Thymus (tissue), 14 donors: ENCODE data around the gene SLC5A2. TPM values are rescaled to one million over a fixed set of nuclear protein-coding genes. Genes with fewer than 3 reads are reported as not detected.
"Not testable (repeated sequence)": the region's sequence is repeated elsewhere in the genome, so short reads cannot be mapped to it uniquely, and the experiment has no call there.

ENCODE experiments used
- DNase-seq, 9 donors: peaks; one replicate each; pipeline ENCODE4 v3.0.0-alpha.2; 2013; ENCODE audit warnings: low spot score in 9 of 9, low read depth in 6 of 9, missing footprints in 1 of 9
- H3K27ac ChIP-seq, 2 donors: one replicate each; pipeline ENCODE4 v1.5.1; 2013; ENCODE audit warnings: control low read depth in 1 of 2, low read depth in 1 of 2, low read length in 1 of 2, mild to moderate bottlenecking in 1 of 2, moderate library complexity in 1 of 2
- H3K27me3 ChIP-seq, 2 donors: one replicate each; pipeline ENCODE4 v1.5.1; 2013; ENCODE audit warnings: low read length in 1 of 2; ENCODE audit not compliant: control insufficient read depth in 2 of 2, insufficient read depth in 1 of 2
- H3K36me3 ChIP-seq, 2 donors: one replicate each; pipeline ENCODE4 v1.5.1; 2013; ENCODE audit warnings: low read length in 1 of 2, mild to moderate bottlenecking in 1 of 2, moderate library complexity in 1 of 2; ENCODE audit not compliant: control insufficient read depth in 2 of 2, insufficient read depth in 2 of 2
- H3K4me1 ChIP-seq, 2 donors: one replicate each; pipeline ENCODE4 v1.5.1; 2013; ENCODE audit warnings: low read length in 2 of 2; ENCODE audit not compliant: control insufficient read depth in 2 of 2, insufficient read depth in 2 of 2
- H3K4me3 ChIP-seq, 2 donors: one replicate each; pipeline ENCODE4 v1.5.1; 2013; ENCODE audit warnings: low read length in 2 of 2, control low read depth in 1 of 2, mild to moderate bottlenecking in 1 of 2
- H3K9me3 ChIP-seq, 2 donors: one replicate each; pipeline ENCODE4 v1.5.1; 2013; ENCODE audit warnings: low read length in 1 of 2, mild to moderate bottlenecking in 1 of 2; ENCODE audit not compliant: control insufficient read depth in 2 of 2, insufficient read depth in 1 of 2
- WGBS: extraction: QIAGEN DNeasy Blood & Tissue Kit; methylation state at CpG from one replicate; pipeline ENCODE4 v1.1.7; 2013; 5-methylcytosine and 5-hydroxymethylcytosine counted together
- long read RNA-seq, 10 donors: transcript quantifications; one replicate each; lab custom pipeline, GENCODE V29; 2026
- polyA plus RNA-seq: library from polyadenylated mRNA; stranded (reverse); fragments of 200-250 nt; gene quantifications from one replicate; pipeline ENCODE4 v1.2.3, GENCODE V29; 2013
- total RNA-seq: library from RNA; stranded (reverse); fragments of 120-200 nt; gene quantifications from one replicate; pipeline ENCODE4 v1.2.4, GENCODE V29; 2013
- donor health status: healthy.

The SLC5A2 gene
- total RNA-seq (0.14 TPM), polyA plus RNA-seq (2.8 TPM)
- long read RNA-seq, donor 1, result 0 reads
- long read RNA-seq, donor 2, result 0 reads
- long read RNA-seq, donor 3, result 0 reads
- long read RNA-seq, donor 4, result 0 reads
- long read RNA-seq, donor 5, partial matches to known transcripts, result 10 of 11 reads
- long read RNA-seq, donor 5, other reads (novel, unspliced or antisense), result 0 of 11 reads
- long read RNA-seq, donor 6, result 0 reads
- long read RNA-seq, donor 7, result 0 reads
- long read RNA-seq, donor 8, partial matches to known transcripts, result 22 of 22 reads
- long read RNA-seq, donor 8, other reads (novel, unspliced or antisense), result 0 of 22 reads
- long read RNA-seq, donor 9, result 0 reads
- long read RNA-seq, donor 10, result 0 reads

DNA sequence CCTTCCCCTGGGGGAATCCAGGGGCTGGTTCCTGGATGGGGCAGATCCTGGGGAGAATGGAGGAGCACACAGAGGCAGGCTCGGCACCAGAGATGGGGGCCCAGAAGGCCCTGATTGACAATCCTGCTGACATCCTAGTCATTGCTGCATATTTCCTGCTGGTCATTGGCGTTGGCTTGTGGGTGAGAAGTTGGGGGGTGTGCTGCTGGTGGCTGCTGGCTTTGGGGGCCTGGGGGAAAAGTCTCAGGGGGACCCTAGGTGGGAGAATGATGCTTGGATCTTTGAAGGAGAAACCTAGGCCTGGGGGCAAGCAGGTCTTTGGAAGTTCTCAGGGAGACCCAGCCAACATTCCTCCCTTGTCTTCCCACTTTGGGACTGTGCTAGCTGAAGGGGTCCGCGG, at the start of gene SLC5A2:
Gene SLC5A2, plus strand, starts transcription at position 43 of the 400 bp plus-strand sequence. Its CDS starts 14 bp downstream, at position 57.
- H3K9me3 ChIP-seq, result no peaks in the 10 kb centered on the region
- no peak for DNase-seq
- peaks cover 10 to 11% of the 10 kb centered on the region in 2 donors for H3K4me1 ChIP-seq
- H3K27ac ChIP-seq, result no peak within 1 kb of the TSS
- no peak within 1 kb of the TSS for H3K4me3 ChIP-seq
- H3K36me3 ChIP-seq, result no peaks in the 10 kb centered on the region
- H3K27me3 ChIP-seq, result peaks cover 4 to 35% of the 10 kb centered on the region in 2 donors
- 96% methylated on average over 4 of the region's 4 CpGs for WGBS

DNA sequence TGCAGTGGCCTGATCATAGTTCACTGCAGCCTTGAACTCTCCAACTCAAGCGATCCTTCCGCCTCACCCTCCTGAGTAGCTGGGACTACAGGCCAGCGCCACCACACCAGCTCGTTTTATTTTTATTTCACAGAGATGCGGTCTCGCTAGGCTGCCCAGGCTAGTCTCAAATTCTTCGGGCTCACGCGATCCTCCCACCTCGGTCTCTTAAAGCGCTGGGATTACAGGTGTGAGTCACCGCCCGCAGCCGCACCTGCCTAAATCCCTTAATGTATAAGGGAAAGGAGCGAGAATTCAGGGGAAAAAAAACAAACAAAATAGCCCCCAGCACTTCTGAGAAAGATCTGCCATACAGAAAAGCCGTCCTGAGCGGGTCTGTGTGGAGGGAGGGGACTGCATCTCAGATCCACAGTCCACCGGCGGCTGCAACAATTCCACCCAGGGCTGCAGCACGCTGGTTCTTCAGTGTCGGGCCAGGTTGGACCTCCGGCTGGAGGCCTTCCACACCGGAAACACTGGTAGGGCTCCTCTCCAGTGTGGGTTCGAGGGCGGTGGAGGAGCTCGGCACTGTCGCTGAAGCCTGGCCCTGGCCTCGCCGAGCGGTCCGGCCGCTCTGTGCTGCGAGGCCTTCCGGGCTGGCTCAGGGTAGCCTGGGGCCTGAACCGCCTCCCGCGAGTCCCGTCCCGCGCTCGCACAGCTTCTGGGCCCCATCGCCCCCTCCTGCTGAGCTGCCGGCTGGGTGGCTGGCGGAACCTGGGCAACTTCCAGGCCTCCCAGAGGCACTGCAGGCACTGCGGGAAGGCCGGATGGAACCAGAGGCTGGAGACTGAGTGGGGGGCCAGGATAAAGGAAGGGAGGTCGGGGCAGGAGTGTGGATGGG, 47.3 kb upstream of the SLC5A2 start:
- Histone ChIP-seq H3K4me1 (no peaks in the 10 kb centered on the region), H3K9me3 (no peaks in the 10 kb centered on the region)
- WGBS, result 98% methylated on average over 47 of the region's 47 CpGs

DNA sequence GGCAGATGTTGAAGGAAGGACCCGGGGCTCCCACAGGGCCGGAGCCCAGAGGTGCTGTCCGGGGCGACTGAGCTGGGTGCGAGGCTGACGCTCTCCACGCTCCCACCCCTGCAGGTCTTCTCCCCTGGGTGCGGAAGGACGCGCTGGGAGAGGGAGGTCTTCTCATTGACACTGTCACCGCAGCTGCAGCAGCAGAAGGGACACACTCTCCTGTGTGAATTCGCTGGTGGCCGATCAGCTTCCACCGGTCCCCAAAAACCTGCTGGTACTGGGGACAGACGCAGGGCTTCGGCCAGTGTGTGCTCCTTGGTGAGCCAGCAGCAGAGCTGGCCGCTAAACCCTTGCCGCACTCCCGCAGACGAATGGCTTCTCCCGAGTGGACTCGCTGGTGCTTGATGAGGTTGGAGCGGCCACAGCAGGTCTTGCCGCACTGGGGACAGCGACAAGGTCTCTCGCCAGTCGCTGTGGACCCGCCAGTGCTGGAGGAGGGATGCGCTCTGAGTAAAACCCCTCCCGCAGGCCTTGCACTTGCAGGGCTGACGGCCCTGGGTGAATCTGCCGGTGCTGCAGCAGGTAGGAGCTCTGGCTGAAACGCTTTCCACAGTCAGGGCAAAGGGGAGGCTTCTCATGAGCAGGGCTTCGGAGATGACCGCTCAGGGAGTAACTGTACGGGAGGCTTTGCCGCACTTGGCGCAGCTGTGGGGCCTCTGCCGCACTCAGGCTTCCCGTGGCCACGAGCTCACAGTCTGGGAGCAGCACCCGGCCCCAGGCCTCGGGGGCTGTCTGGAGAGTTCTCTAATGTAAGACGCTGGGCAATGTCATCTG, 46.5 kb upstream of the SLC5A2 start:
- H3K9me3 ChIP-seq, result no peaks in the 10 kb centered on the region
- no peak overlapping the region for H3K4me3 ChIP-seq
- H3K27ac ChIP-seq, result no peak overlapping the region
- H3K4me1 ChIP-seq, result no peaks in the 10 kb centered on the region
- 97% methylated on average over 44 of the region's 44 CpGs for WGBS
- H3K27me3 ChIP-seq, result peaks cover 0 to 1% of the 10 kb centered on the region in 2 donors
- DNase-seq, result no peak
- no peaks in the 10 kb centered on the region for H3K36me3 ChIP-seq

More for the DNA sequence above, 47.3 kb upstream of the SLC5A2 start:
- Histone ChIP-seq H3K27me3 (no peaks in the 10 kb centered on the region), H3K27ac (no peak overlapping the region), H3K4me3 (no peak overlapping the region), H3K36me3 (no peaks in the 10 kb centered on the region)
- no peak for DNase-seq

- no peaks in the 10 kb centered on the region for H3K9me3 ChIP-seq
- no peak overlapping the region for H3K27ac ChIP-seq
- H3K4me1 ChIP-seq, result no peaks in the 10 kb centered on the region
- no peaks in the 10 kb centered on the region for H3K36me3 ChIP-seq
- no peak overlapping the region for H3K4me3 ChIP-seq
- DNase-seq, result no peak
- peaks cover 3 to 16% of the 10 kb centered on the region in 2 donors for H3K27me3 ChIP-seq
- WGBS, result 96% methylated on average over 2 of the region's 2 CpGs
Observed at GRCh38 chr16:31438414-31438813, 44.5 kb upstream of the SLC5A2 start.

DNA sequence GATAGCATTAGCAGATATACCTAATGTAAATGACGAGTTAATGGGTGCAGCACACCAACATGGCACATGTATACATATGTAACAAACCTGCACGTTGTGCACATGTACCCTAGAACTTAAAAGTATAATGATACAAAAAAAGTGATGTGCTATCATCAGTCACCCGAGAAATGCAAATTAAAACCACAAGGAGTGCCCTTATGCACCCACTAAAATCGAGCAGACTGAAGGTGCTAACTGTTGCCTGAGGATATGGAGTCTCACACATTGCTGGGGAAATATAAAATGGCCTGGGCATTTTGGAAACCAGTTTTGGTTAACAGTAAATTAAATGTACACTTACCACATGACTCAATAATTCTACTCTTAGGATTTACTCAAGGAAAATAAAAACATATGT, 43.9 kb upstream of the SLC5A2 start:
- H3K27ac ChIP-seq, H3K9me3 ChIP-seq, H3K36me3 ChIP-seq, H3K4me3 ChIP-seq, H3K4me1 ChIP-seq, DNase-seq: not testable (repeated sequence)
- H3K27me3 ChIP-seq, result peaks cover 3 to 16% of the 10 kb centered on the region in 2 donors
- WGBS, result 81% methylated on average over 4 of the region's 4 CpGs

DNA sequence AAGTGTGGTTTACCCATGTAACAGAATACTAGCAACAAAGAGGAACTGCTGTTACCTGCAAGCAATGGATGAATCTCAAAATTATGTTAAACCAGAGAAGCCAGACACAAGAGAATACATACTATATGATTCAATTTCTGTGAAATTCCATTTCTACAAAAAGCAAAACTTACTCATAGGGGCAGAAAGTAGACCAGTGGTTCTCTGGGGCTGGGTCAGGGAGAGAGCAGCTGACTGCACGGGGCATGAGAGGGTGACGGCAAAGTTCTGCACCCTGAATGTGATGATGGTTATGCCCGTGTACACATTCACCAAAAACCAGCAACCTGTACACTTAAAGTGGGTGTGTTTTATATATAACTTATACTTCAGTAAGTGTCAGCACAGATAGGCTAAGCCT, 43.4 kb upstream of the SLC5A2 start:
- peaks cover 3 to 16% of the 10 kb centered on the region in 2 donors for H3K27me3 ChIP-seq
- no peaks in the 10 kb centered on the region for H3K36me3 ChIP-seq
- no peaks in the 10 kb centered on the region for H3K4me1 ChIP-seq
- no peak for DNase-seq
- 97% methylated on average over 3 of the region's 3 CpGs for whole genome bisulfite sequencing
- no peak overlapping the region for H3K27ac ChIP-seq
- no peak overlapping the region for H3K4me3 ChIP-seq
- H3K9me3 ChIP-seq, result no peaks in the 10 kb centered on the region

- H3K27ac ChIP-seq, result no peak overlapping the region
- no peak for DNase-seq
- H3K4me1 ChIP-seq, result no peaks in the 10 kb centered on the region
- 97% methylated on average over 4 of the region's 4 CpGs for WGBS
- H3K36me3 ChIP-seq, result no peaks in the 10 kb centered on the region
- H3K9me3 ChIP-seq, result no peaks in the 10 kb centered on the region
- H3K4me3 ChIP-seq, result no peak overlapping the region
- peaks cover 3 to 16% of the 10 kb centered on the region in 2 donors for H3K27me3 ChIP-seq
Observed at GRCh38 chr16:31440516-31441184, 42.3 kb upstream of the SLC5A2 start.

GRCh38 chr16:31441956-31442355, 41.0 kb upstream of the SLC5A2 start:
- Histone ChIP-seq H3K4me1 (no peaks in the 10 kb centered on the region), H3K9me3 (no peaks in the 10 kb centered on the region), H3K36me3 (no peaks in the 10 kb centered on the region), H3K27me3 (peaks cover 3 to 16% of the 10 kb centered on the region in 2 donors), H3K27ac (no peak overlapping the region), H3K4me3 (no peak overlapping the region)
- WGBS, result 83% methylated on average over 34 of the region's 34 CpGs
- DNase-seq, result no peak
